K562 (cell line): ENCODE results near the gene SMAD3. TPM values are rescaled to one million over a fixed set of nuclear protein-coding genes. Genes with fewer than 3 reads are reported as not detected.
A peak's percentile ranks its signal among the peaks of the same experiment; 100 is the strongest.

Source experiments
- ATF1 ChIP-seq, 2 experiments: fragments of 450-650 bp in 1 of 2; IDR thresholded peaks; 2 replicates each; pipeline ENCODE4 v1.6.1; 2016; ENCODE audit warnings: missing compliant biosample characterization in 1 of 2, missing genetic modification characterization in 1 of 2
- ATF3 ChIP-seq, 2 experiments: fragments of 450-650 bp in 1 of 2; sonication (generic) in 1 of 2; formaldehyde crosslinking in 1 of 2; IDR thresholded peaks in 1 of 2; conservative IDR thresholded peaks in 1 of 2; 2 replicates each; pipeline versions ENCODE4 v1.6.1 to v1.8.1; 2016 to 2023; ENCODE audit warnings: mild to moderate bottlenecking in 2 of 2, moderate library complexity in 2 of 2, inconsistent platforms in 1 of 2, missing genetic modification reagents in 1 of 2
- CREBBP ChIP-seq: IDR thresholded peaks from one replicate; pipeline ENCODE4 v1.6.1; 2012; ENCODE audit warnings: low read depth, mild to moderate bottlenecking, control low read depth, inconsistent platforms, low read length
- EGR1 ChIP-seq: fragments of 450-650 bp; conservative IDR thresholded peaks from 2 replicates; pipeline ENCODE4 v1.6.1; 2017; ENCODE audit warnings: mild to moderate bottlenecking
- EP400 ChIP-seq: fragments of 450-650 bp; IDR thresholded peaks from 2 replicates; pipeline ENCODE4 v1.6.1; 2017; ENCODE audit warnings: antibody characterized with exemption, mild to moderate bottlenecking, moderate library complexity
- FIP1L1 ChIP-seq: fragments of 200-400 bp; formaldehyde crosslinking; IDR thresholded peaks from 2 replicates; pipeline ENCODE4 v1.6.1; 2018; ENCODE audit warnings: mild to moderate bottlenecking, low read depth, low read length; ENCODE audit not compliant: poor library complexity, severe bottlenecking
- HDAC2 ChIP-seq: fragments of 450-650 bp; IDR thresholded peaks from 2 replicates; pipeline ENCODE4 v1.6.1; 2016; ENCODE audit warnings: mild to moderate bottlenecking
- JUND ChIP-seq, 2 experiments: IDR thresholded peaks; 2 replicates in 1 of 2; 3 replicates in 1 of 2; pipeline ENCODE4 v1.6.1; 2011; ENCODE audit warnings: borderline replicate concordance in 2 of 2, low read depth in 2 of 2, low read length in 2 of 2, improper control_type of control experiment in 1 of 2, missing biosample characterization in 1 of 2, missing genetic modification characterization in 1 of 2, missing genetic modification reagents in 1 of 2
- MEIS2 ChIP-seq: fragments of 450-650 bp; IDR thresholded peaks from 2 replicates; pipeline ENCODE4 v1.6.1; 2014; ENCODE audit warnings: mild to moderate bottlenecking; ENCODE audit not compliant: partially characterized antibody
- NCOA1 ChIP-seq: fragments of 450-650 bp; IDR thresholded peaks from 2 replicates; pipeline ENCODE4 v1.6.1; 2016; ENCODE audit warnings: low read depth
- NFIC ChIP-seq: fragments of 450-650 bp; IDR thresholded peaks from 2 replicates; pipeline ENCODE4 v1.6.1; 2017; ENCODE audit warnings: mild to moderate bottlenecking, inconsistent platforms
- SAFB ChIP-seq: fragments of 200-400 bp; formaldehyde crosslinking; IDR thresholded peaks from 2 replicates; pipeline ENCODE4 v1.6.1; 2017; ENCODE audit warnings: low read depth, low read length, borderline replicate concordance
- SOX6 ChIP-seq: fragments of 450-650 bp; IDR thresholded peaks from 2 replicates; pipeline ENCODE4 v1.6.1; 2014; ENCODE audit warnings: mild to moderate bottlenecking
- SP2 ChIP-seq: IDR thresholded peaks from 2 replicates; pipeline ENCODE4 v1.6.1; 2011; ENCODE audit warnings: mild to moderate bottlenecking, low read depth, low read length, moderate library complexity; ENCODE audit not compliant: poor library complexity, severe bottlenecking; ENCODE audit errors: extremely low read depth
- TEAD1 ChIP-seq, 2 experiments: fragments of 450-650 bp in 1 of 2; sonication (generic) in 1 of 2; formaldehyde crosslinking; IDR thresholded peaks; 2 replicates each; pipeline versions ENCODE4 v1.4.0 to v1.8.0; 2020 to 2022; ENCODE audit warnings: mild to moderate bottlenecking in 2 of 2, missing genetic modification reagents in 1 of 2
- ZNF134 ChIP-seq: fragments of 250-450 bp; sonication (Bioruptor Pico); conservative IDR thresholded peaks from 2 replicates; pipeline ENCODE4 v1.4.0; 2020
- ZNF263 ChIP-seq: sonication (generic); formaldehyde crosslinking; IDR thresholded peaks from 2 replicates; pipeline ENCODE4 v1.8.0; 2022; ENCODE audit warnings: mild to moderate bottlenecking, missing genetic modification reagents, borderline replicate concordance
- ZNF395 ChIP-seq: fragments of 200-800 bp; sonication (Bioruptor generic); IDR thresholded peaks from 2 replicates; pipeline ENCODE4 v1.6.1; 2017; ENCODE audit warnings: missing genetic modification characterization, missing compliant biosample characterization
- ZNF551 ChIP-seq: fragments of 250-450 bp; sonication (Bioruptor Pico); IDR thresholded peaks from 2 replicates; pipeline ENCODE4 v1.5.0; 2021; ENCODE audit warnings: mild to moderate bottlenecking, moderate library complexity
- ZNF561 ChIP-seq: fragments of 450-650 bp; formaldehyde crosslinking; conservative IDR thresholded peaks from 2 replicates; pipeline ENCODE4 v1.4.0; 2020; ENCODE audit warnings: mild to moderate bottlenecking, moderate library complexity
- polyA plus RNA-seq, 8 experiments: library from polyadenylated mRNA; depleted of rRNA in 4 of 8; stranded (reverse) in 5 of 8; unstranded in 3 of 8; fragments of >200 nt; fragmentation: Nextera tagmentation in 2 of 8; fragmentation: Illumina TruSeq in 1 of 8; extraction: Ambion mirVana in 2 of 8; extraction: Trizol in 1 of 8; gene quantifications; 2 replicates each; pipeline versions ENCODE4 v1.2.1 to v1.2.3, GENCODE V29; 2011 to 2014; ENCODE audit warnings: inconsistent platforms in 1 of 8, missing spikeins in 1 of 8
- total RNA-seq, 7 experiments: library from RNA; depleted of rRNA in 6 of 7; stranded (reverse); fragments of >200 nt in 6 of 7; fragmentation: Illumina TruSeq in 2 of 7; extraction: Trizol in 2 of 7; gene quantifications; 2 replicates each; pipeline versions ENCODE4 v1.2.1 to v1.2.3, GENCODE V29; 2011 to 2021; ENCODE audit warnings: low replicate concordance in 1 of 7
- TF ChIP-seq, protein P1 (sequence below): fragments of 450-650 bp; IDR thresholded peaks from 2 replicates; pipeline ENCODE4 v1.6.1; 2016; ENCODE audit warnings: missing biosample characterization, missing genetic modification characterization

SMAD3 gene
- total and polyA plus RNA-seq, 9 of the 15 experiments (the other 6 are each of a cell fraction or from before 2014, with no cell fraction given) = 4.3 to 39.2 (median 11.1) TPM

DNA sequence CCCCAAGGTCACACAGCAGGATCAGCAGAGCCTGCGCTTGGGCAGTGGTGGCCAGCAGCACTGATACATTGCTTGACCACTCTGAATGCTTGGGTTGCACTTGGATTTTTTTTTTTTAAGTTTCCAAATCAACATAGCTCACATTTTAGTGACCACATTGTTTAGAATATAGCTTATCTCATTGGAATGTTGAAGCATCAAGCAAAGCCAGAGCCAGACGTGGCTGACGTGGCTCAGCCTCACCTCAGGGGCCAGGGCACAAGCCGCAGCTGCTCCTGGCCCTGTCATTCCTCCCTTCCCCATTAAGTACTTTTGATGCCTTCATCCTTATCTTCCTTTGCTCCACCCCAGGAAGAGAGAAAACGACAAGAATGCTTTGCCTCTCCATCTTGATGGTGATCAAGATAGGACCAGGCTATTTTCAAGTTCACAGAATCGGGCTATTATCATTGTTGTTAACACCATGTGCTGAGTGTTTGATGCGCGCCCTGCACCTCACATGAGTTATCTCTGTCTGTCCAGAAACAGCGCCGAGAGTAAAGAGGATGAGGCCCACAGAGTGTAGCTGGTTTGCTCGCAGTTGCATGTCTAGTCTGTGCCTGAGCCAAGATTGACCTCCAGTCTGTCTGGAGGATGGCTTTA is 113.3 kb downstream of the SMAD3 start (continued):
- TF ChIP-seq TEAD1 (CRISPR knock-in tag; IDR thresholded peaks at IDR 0.05) (peak; percentile 71 to 76; a peak in 3 of 4 replicates), JUND (IDR thresholded peaks at IDR 0.05; ENCODE audit: borderline replicate concordance, low read depth, low read length) (no peak), JUND (tag; IDR thresholded peaks at IDR 0.05; ENCODE audit: borderline replicate concordance, low read depth, low read length) (peak; percentile 55; the same call in 2 of the 3 replicates), ZNF551 (no peak), ZNF561 (no peak), ZNF395 (CRISPR knock-in tag) (peak; percentile 79; the same call in 1 of the 2 replicates), FIP1L1 (no peak), MEIS2 (peak; percentile 94), NCOA1 (0 out of 2 replicates have a peak, but pooled peaks have one; percentile 39), HDAC2 (peak; percentile 70; the same call in 1 of the 2 replicates), ZNF134 (CRISPR knock-in tag) (no peak; the same call in 1 of the 2 replicates), ATF3 (IDR thresholded peaks at IDR 0.05) (peak; percentile 35; the same call in 1 of the 2 replicates), ATF3 (CRISPR knock-in tag; conservative IDR thresholded peaks at IDR 0.05) (no peak), NFIC (peak; percentile 55), SAFB (no peak), EP400 (no peak), ZNF263 (CRISPR knock-in tag) (no peak), EGR1 (no peak), ATF1 (CRISPR knock-in tag; IDR thresholded peaks at IDR 0.05) (no peak), ATF1 (tag; IDR thresholded peaks at IDR 0.05) (peak; percentile 61; the same call in 1 of the 2 replicates), SP2 (no peak), CREBBP (no peak), SOX6 (peak; percentile 97)
- TF ChIP-seq, protein P1, sequence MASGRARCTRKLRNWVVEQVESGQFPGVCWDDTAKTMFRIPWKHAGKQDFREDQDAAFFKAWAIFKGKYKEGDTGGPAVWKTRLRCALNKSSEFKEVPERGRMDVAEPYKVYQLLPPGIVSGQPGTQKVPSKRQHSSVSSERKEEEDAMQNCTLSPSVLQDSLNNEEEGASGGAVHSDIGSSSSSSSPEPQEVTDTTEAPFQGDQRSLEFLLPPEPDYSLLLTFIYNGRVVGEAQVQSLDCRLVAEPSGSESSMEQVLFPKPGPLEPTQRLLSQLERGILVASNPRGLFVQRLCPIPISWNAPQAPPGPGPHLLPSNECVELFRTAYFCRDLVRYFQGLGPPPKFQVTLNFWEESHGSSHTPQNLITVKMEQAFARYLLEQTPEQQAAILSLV = no peak
